Right lobe of liver (tissue), 4 donors: ENCODE measurements around the gene TLE3.

Source experiments
- CTCF ChIP-seq, 4 donors: fragments of 200-600 bp in 3 of 4; fragments of 450-650 bp in 1 of 4; IDR thresholded peaks; one replicate each; pipeline versions ENCODE4 v1.5.1 to v1.8.0; 2016 to 2022; ENCODE audit warnings: antibody characterized with exemption in 4 of 4, mild to moderate bottlenecking in 2 of 4
- POLR2A ChIP-seq: fragments of 450-650 bp; IDR thresholded peaks from one replicate; pipeline ENCODE4 v1.6.1; 2017; ENCODE audit warnings: antibody characterized with exemption, mild to moderate bottlenecking
- donor health status: DM: no; HTN: no; CAD: no.
- donor health status: DM: no; HTN: no; CAD: no.
- donor health status: DM: no; HTN: yes; CAD: no.

GRCh38 chr15:70098153-70098460 lies 390 bp upstream of the TLE3 start:
- TF ChIP-seq POLR2A (peak; percentile 62), CTCF (IDR thresholded peaks at IDR 0.05) (no peak)
